Measurements from ENCODE around the gene TRPM3. TPM values are rescaled to one million over a fixed set of nuclear protein-coding genes. Genes with fewer than 3 reads are reported as not detected.

Gene TRPM3
- total and polyA plus RNA-seq, 2 of the 8 experiments (the other 6 are each of a cell fraction or from before 2014, with no cell fraction given): 2.4 to 10.9 TPM

DNA sequence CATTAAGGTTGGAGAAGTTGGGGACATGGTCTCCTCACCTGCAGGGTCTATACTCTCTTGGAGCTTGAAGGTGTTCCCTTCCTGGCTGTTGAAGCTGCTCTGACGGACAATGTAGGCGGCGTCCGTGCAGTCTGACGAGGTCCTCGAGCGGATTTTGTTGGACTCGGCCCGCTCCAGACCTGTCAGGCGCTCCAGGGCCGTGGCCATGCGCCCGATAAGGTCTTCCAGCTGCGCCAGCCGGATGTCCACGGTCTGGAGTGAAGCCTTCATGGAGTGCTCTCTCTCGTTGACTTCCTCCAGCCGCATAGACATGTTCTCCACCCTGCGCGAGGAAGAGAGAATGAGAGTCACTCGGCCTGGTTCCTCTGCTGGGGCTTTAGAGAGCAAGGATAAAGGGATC is 584.3 kb downstream of the TRPM3 start (continued):
- TF ChIP-seq, protein P1, sequence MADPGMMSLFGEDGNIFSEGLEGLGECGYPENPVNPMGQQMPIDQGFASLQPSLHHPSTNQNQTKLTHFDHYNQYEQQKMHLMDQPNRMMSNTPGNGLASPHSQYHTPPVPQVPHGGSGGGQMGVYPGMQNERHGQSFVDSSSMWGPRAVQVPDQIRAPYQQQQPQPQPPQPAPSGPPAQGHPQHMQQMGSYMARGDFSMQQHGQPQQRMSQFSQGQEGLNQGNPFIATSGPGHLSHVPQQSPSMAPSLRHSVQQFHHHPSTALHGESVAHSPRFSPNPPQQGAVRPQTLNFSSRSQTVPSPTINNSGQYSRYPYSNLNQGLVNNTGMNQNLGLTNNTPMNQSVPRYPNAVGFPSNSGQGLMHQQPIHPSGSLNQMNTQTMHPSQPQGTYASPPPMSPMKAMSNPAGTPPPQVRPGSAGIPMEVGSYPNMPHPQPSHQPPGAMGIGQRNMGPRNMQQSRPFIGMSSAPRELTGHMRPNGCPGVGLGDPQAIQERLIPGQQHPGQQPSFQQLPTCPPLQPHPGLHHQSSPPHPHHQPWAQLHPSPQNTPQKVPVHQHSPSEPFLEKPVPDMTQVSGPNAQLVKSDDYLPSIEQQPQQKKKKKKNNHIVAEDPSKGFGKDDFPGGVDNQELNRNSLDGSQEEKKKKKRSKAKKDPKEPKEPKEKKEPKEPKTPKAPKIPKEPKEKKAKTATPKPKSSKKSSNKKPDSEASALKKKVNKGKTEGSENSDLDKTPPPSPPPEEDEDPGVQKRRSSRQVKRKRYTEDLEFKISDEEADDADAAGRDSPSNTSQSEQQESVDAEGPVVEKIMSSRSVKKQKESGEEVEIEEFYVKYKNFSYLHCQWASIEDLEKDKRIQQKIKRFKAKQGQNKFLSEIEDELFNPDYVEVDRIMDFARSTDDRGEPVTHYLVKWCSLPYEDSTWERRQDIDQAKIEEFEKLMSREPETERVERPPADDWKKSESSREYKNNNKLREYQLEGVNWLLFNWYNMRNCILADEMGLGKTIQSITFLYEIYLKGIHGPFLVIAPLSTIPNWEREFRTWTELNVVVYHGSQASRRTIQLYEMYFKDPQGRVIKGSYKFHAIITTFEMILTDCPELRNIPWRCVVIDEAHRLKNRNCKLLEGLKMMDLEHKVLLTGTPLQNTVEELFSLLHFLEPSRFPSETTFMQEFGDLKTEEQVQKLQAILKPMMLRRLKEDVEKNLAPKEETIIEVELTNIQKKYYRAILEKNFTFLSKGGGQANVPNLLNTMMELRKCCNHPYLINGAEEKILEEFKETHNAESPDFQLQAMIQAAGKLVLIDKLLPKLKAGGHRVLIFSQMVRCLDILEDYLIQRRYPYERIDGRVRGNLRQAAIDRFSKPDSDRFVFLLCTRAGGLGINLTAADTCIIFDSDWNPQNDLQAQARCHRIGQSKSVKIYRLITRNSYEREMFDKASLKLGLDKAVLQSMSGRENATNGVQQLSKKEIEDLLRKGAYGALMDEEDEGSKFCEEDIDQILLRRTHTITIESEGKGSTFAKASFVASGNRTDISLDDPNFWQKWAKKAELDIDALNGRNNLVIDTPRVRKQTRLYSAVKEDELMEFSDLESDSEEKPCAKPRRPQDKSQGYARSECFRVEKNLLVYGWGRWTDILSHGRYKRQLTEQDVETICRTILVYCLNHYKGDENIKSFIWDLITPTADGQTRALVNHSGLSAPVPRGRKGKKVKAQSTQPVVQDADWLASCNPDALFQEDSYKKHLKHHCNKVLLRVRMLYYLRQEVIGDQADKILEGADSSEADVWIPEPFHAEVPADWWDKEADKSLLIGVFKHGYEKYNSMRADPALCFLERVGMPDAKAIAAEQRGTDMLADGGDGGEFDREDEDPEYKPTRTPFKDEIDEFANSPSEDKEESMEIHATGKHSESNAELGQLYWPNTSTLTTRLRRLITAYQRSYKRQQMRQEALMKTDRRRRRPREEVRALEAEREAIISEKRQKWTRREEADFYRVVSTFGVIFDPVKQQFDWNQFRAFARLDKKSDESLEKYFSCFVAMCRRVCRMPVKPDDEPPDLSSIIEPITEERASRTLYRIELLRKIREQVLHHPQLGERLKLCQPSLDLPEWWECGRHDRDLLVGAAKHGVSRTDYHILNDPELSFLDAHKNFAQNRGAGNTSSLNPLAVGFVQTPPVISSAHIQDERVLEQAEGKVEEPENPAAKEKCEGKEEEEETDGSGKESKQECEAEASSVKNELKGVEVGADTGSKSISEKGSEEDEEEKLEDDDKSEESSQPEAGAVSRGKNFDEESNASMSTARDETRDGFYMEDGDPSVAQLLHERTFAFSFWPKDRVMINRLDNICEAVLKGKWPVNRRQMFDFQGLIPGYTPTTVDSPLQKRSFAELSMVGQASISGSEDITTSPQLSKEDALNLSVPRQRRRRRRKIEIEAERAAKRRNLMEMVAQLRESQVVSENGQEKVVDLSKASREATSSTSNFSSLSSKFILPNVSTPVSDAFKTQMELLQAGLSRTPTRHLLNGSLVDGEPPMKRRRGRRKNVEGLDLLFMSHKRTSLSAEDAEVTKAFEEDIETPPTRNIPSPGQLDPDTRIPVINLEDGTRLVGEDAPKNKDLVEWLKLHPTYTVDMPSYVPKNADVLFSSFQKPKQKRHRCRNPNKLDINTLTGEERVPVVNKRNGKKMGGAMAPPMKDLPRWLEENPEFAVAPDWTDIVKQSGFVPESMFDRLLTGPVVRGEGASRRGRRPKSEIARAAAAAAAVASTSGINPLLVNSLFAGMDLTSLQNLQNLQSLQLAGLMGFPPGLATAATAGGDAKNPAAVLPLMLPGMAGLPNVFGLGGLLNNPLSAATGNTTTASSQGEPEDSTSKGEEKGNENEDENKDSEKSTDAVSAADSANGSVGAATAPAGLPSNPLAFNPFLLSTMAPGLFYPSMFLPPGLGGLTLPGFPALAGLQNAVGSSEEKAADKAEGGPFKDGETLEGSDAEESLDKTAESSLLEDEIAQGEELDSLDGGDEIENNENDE (IDR thresholded peaks at IDR 0.05; ENCODE audit: insufficient replicate concordance, low read length): no peak
- no peak for TF ChIP-seq POU5F1 (IDR thresholded peaks at IDR 0.05; ENCODE audit: low read depth, low read length)
- TF ChIP-seq CEBPB (IDR thresholded peaks at IDR 0.05; ENCODE audit: low read depth, low read length): no peak
- TF ChIP-seq JUND (IDR thresholded peaks at IDR 0.05; ENCODE audit: low read length): no peak

Measured in H1 (cell line).